ENCODE measurements around the gene SFPQ. TPM values are rescaled to one million over a fixed set of nuclear protein-coding genes. Genes with fewer than 3 reads are reported as not detected.
"Not testable (repeated sequence)": the region's sequence is repeated elsewhere in the genome, so short reads cannot be mapped to it uniquely, and the experiment has no call there.

SFPQ gene, protein sequence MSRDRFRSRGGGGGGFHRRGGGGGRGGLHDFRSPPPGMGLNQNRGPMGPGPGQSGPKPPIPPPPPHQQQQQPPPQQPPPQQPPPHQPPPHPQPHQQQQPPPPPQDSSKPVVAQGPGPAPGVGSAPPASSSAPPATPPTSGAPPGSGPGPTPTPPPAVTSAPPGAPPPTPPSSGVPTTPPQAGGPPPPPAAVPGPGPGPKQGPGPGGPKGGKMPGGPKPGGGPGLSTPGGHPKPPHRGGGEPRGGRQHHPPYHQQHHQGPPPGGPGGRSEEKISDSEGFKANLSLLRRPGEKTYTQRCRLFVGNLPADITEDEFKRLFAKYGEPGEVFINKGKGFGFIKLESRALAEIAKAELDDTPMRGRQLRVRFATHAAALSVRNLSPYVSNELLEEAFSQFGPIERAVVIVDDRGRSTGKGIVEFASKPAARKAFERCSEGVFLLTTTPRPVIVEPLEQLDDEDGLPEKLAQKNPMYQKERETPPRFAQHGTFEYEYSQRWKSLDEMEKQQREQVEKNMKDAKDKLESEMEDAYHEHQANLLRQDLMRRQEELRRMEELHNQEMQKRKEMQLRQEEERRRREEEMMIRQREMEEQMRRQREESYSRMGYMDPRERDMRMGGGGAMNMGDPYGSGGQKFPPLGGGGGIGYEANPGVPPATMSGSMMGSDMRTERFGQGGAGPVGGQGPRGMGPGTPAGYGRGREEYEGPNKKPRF
- polyA plus RNA-seq (2013, experiment 1 of 2; ENCODE audit: insufficient read length), result 242 TPM
- 273 TPM for polyA plus RNA-seq (2013, experiment 2 of 2; ENCODE audit: insufficient read length)

DNA sequence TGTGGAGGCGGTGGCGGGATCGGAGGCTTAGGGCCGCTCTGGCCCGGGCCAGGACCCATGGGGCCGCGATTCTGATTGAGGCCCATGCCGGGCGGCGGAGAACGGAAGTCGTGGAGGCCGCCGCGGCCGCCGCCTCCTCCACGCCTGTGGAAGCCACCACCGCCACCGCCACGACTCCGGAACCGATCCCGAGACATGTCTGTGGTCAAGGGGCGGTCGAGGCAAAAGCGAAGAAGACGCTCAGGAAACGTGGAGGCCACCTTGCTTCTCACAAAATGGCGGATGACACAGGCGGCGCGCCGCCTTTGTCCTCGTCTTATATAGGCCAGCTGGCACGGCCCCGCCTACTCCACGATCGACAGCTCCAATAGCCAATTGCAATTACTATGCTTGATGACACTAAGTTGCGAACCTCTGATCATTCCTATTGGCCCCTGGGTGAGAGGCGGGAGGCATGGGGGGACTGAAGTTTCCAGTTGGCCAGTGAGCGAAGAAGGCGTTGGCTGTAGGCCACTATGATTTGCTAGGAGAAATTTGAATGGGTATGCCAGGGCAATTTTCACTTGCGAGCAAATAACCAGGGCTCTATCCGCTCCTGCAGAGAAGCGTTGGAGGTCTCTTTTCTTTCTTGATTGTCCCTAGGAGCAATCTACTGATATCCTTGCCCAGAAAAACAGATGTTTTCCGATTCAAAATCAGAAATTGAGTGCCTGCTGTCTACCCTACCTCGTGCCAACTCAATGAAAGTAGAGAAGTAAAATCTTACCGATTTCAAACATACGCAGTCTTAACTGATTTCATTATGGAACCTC lies at the start of gene SFPQ:
TSS of gene SFPQ (minus strand) at position 293 of the 812 bp plus-strand sequence. CDS start at position 197, 96 bp downstream.
- peak; percentile 99 for DNase-seq

DNA sequence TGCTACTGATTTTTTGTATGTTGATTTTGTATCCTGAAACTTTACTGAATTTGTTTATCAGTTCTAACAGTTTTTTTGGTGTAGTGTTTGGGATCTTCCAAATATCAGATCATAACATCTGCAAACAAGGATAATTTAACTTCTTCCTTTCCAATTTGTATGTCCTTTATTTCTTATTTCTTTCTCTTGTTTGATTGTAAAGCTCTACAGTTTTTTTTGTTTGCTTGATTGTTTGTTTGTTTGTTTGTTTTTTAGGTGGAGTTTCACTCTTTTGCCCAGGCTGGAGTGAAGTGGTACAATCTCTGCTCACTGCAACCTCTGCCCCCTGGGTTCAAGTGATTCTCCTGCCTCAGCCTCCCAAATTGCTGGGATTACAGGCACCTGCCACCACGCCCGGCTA lies 43.8 kb upstream of the SFPQ start:
- DNase-seq, result not testable (repeated sequence)

DNA sequence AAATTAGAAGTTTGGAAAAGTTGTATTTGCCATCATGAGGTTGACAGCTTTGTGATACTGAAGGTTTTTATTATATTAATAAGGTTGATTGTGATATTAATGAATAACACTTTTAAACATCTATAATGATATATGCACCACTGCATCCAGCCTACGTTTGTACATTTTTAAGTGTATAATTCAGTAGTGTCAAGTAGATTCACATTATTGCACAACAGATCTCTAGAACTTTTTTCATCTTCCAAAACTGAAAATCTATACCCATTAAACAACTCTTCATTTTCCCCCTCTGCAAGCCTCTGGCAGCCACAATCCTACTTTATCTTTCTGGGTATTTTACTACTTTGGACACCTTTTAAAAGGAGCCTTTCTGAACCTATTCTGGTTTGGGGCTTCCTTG lies 38.3 kb upstream of the SFPQ start:
- no peak for DNase-seq

DNA sequence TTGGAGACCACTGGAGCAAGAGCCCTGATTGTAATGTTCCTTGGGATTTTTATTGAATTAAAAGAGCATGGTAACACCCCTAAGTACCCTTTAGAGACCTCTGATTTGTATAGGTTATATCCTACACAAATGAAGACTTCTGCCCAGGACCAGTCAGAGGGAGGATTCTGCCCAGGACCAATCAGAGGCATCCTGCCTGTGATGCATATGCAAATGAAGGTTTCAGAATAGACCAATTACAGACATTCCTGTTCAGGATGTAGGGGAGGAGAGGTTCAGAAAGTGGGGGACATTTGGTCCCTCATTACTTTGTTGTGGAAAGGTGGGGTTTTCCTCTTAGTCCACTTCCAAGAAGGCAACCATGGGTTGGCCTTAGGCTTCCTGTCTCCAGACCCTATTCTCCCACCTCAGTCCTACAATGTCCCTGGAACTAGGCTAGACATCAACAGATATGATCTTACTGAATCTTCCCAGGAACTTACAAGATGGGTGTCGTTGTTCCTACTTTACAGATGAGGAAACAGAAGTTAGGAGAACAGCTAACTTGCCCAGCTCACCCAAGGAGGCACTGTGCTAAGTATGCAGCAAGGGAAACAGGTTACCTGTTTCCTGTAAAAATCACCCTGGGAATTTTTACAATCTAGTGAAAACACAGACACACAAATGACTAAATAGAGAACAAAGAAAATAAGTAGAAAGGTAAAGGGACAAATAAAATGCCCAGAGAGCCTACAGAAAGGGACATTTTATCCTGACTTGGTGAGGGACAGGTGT lies 36.8 kb upstream of the SFPQ start:
- no peak for DNase-seq

DNA sequence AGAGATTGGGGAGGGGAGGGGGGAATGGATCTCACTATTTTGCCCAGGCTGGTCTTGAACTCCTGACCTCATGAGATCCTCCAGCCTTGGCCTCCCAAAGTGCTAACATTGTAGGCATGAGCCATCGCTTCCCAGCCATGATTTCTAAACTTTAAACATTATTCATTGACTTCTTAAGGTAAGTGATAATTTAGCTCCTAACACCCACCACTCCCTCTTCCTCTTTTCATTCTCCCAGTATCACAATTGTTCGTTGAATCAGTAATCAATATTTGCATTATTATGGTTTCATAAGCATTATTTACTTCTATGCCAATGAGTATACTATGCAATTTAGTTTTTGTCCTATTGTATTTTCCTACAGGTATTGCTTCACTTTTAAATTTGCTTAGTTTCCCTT lies 33.6 kb upstream of the SFPQ start:
- DNase-seq, result no peak

DNA sequence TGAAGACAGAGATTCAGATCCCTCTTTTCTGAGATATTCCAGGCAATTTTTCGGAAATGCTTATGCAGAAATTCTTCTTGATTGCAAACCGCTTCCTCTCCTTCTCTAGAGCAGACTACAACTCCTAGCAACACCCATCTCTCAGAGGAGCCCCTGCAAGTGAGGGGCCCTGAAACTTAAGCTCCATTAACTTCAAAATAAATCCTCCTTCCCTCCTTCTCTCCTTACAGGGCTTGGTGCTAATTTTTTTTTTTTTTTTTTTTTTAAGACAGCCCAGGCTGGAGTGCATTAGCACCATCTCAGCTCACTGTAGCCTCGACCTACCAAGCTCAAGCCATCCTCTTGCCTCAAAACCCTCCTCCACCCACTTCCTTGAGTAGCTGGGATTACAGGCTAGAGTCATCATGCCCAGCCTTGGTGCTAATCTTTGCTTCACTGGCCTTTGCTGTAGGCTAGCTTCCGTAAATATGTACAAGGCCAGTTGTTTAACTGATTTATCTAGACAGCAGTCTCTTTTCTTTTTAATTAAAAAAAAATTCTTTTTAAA lies 30.2 kb upstream of the SFPQ start:
- no peak for DNase-seq

DNA sequence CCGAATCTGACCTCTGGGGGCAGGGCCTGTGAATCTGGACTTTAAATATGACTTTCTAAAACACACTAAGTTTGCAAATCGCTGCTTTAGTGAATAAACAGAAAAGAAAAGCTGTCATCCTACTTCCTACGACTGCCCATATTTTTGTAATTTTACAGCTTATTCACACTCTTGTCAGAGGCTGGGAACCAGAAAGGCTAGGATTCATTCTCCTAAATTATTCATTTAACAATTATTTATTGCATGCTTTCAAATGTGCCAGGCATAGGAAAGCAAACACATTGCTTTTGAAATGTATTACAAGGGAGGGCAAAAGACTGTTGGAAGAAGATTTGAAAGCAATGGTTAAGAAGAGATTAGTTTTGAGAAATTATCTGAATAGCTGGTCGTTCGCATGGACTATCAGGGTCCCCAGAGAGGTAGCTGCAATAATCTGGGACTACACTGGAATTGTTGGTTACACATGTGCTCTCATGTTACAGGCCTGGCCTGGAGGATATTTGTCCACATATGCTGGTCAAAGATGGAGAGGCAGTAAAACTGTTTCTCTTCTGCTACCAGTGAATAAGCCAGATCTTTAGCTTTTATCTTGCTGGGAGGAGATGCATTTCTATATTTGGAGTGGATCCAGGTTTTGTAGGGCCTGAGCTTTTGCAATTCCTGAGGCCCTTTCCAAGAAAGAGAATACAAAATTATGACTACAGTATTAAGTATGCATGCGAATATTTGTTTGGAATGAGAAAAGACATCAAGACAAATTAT lies 29.6 kb upstream of the SFPQ start:
- peak; percentile 76 for DNase-seq

DNA sequence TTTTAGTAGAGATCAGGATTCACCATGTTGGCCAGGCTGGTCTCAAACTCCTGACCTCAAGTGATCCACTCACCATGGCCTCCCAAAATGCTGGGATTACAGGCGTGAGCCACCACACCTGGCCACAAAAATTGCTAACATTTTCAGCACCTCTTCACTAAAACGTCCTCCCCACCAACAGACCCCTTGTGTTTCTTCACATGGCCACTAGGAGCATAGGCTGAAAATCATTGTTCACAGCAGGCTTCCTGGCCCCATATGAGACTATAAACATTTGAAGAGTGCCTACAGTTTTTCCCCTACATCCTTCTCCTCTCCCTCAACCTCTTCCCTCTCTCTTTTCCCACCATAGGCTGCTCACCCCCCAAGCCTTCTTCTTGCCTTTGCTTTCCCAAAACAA lies 28.0 kb upstream of the SFPQ start:
- DNase-seq, result no peak

DNA sequence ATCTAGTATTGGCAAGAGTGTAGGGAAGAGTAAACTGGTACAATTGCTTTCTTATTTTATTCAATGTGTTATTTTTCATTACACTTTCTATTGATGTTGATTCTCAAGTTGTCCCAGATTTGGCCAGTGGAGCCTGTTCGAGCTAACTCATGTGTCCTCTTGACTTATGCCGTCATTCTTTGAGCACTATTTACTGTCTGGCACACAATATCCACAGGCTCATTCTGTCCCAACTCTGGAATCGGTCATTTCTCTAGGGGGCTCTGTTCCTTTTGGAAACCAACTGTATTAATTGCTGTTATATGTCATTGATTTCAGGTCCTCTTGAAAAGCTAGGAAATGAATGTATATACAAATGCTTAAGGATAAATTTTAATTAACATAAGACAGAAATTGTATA lies 22.4 kb upstream of the SFPQ start:
- DNase-seq, result no peak

DNA sequence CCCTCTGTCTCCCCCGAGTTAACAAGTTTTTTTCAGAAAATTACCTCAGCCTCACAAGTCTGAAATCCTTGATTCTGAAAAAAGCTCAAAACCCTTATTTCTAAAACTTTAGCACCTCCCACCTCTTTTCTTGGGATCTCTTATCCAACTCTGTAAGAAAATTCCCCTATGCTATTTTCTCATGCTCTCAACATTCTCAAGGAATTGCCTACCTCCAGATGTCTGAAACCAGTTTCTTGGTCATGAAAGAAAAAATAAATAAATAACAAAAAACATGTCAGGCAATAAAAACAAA lies 18.1 kb upstream of the SFPQ start:
- DNase-seq, result no peak

DNA sequence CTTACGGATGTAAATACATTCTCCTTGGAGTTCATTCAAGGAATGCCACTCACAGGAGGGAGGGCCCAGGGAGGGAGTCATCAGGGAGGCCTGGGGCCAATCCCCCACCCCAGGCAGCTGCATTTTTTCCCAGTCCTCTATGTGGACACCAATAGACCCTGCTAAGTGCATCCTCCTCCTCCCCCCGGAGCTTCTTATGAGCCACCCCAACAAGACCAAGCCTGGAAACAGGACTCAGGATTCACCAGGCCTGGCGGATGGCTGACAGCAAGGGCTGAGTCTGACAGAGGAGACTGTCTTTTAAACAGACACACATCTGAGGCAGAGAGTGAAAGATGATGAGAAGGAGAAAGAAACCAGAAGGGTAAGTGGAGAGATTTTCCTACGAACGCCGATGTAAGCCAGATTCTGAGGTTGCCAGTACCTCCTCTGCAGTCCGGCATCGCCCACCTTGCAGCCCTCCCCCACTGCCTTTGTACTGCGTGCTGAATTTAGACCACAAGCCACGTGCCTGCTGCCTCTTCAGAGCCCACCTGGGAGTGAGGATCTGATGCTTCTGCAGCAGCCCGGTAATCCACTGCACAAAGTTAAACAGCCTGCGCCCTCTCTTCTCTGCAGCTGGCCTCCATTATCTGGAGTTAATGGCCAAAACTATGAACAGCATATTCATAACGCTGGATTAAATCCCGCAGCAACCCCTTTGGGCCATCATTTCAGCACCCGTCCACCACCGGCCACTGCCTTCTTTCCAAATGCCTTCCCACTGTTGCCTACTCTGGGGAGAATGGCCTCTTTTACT lies 17.6 kb upstream of the SFPQ start:
- DNase-seq, result no peak

DNA sequence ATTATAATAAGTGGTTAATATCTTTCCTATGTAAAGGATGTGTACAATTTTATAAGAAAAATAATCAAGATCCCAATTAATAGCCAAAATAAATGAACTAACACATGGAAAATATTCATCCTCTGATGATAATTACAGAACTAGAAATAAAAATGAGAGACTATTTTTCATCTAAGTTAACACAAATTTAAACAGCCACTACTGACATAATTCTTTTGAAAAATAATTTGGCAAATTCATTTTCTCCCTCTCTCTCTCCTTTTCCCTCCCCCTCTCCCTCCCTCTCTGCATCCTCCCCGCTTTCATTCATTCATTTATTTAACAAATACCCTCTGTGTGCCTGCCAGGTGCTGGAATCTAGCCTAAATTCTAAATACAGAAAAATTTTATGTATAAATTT lies 10.3 kb upstream of the SFPQ start:
- no peak for DNase-seq

DNA sequence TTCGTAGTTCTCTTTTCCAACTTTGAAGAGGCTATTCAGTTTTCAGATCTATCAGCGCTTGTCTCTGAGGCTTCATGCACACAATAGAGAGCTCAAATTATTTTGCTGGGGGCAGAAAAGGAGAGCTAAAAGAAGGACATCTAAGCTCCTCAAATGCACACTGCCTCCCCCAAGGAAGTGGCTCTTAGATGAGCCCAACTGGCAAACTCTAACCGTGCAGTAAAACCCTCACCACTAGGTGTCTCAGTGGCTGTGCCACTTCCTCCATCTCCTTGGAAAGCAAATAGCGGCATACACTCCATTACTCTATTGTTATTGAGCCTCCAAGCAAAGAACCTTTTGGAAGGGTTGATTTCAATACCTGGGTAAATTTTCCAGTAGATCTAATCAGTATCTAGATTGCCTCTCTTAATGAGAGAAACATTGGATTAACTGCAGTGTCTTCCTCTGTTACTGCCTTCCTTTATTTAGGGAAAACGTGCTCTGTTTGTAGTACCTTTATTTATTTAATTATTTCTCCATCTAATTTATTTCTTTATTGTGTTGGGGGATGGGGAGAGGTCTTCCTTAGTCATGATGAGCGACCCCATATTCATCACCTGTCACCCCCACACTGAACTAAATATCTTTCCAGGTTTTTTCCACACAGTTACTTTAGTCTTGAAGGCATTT lies 9.2 kb upstream of the SFPQ start:
- peak; percentile 79 for DNase-seq

DNA sequence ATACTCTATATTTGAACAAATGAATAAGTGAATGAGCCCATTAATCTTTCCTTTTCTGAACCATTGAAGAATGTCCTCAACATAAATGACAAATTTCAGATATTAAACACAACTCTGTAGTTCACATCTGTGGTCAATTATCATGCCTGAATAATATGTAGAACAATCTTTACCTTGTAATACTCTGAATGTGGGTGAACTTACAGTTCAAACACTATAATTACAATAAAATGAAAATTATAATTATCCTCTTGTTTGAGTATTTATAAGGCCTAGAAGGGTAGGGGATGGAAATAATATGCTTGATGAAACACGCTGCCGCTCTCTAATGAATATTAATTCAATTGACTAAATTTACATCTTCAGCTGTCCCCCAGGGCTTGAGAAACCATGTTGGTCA lies 8.7 kb upstream of the SFPQ start:
- DNase-seq, result no peak

DNA sequence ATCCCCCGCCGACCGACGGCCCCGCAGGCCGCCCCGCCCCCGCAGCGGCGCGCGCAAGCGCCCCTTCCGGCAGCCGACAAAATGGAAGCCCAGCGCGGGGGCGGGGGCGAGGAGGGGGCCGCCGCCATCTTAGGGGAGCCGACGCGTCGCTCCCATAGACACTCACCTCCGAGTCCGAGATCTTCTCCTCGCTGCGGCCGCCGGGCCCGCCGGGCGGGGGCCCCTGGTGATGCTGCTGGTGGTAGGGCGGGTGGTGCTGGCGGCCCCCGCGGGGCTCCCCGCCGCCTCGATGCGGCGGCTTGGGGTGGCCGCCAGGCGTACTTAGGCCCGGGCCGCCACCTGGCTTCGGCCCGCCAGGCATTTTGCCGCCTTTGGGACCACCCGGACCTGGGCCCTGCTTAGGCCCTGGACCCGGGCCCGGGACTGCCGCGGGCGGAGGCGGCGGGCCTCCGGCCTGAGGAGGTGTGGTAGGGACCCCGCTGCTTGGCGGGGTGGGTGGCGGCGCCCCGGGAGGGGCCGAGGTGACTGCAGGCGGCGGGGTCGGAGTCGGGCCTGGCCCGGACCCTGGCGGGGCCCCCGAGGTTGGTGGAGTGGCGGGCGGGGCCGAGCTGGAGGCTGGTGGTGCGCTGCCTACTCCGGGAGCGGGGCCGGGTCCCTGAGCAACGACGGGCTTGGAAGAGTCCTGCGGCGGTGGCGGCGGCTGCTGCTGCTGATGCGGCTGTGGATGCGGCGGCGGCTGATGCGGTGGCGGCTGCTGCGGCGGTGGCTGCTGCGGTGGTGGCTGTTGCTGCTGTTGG lies 691 bp downstream of the SFPQ start:
- DNase-seq, result peak; percentile 83

DNA sequence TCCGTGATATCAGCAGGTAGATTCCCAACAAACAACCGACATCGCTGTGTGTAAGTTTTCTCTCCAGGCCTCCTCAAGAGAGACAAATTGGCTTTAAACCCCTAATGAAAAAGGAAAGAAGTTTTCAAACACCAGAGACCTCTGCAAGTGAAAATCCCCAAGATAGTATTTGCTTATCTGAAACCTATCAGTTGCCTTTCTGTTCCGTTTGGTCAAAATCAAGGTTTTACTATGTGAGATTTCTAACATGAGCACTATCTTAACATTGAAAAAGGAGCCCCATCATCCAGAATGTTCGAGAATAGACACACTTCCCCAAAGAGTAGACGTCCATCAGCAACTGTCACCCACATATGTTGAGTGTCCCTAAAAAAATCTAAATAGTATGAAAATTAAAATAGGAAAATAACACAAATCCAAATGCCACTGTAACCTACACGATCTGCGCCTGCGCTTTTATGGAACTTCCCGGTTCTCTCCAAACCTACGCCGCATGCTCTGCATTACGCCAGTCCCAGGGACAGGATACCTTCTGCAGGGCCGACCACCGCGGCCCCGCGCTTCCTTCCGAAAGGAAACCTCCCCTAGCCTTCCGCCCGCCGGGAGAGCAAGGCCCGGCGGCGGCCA lies 1.4 kb downstream of the SFPQ start:
- DNase-seq, result no peak

DNA sequence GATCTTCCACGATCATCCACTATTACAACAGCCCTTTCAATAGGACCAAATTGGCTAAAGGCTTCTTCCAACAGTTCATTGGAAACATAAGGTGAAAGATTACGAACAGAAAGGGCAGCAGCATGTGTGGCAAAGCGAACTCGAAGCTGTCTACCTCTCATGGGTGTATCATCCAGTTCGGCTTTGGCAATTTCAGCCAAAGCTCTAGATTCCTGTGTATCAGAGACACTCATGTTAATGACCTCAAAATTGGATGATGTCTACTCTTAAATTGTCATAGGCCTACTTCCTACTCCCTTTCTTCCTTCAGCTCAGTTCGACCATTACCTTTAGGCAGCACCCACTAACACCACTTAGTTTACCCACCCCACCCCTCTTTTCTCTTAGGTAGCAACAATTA lies 2.2 kb downstream of the SFPQ start:
- DNase-seq, result no peak

DNA sequence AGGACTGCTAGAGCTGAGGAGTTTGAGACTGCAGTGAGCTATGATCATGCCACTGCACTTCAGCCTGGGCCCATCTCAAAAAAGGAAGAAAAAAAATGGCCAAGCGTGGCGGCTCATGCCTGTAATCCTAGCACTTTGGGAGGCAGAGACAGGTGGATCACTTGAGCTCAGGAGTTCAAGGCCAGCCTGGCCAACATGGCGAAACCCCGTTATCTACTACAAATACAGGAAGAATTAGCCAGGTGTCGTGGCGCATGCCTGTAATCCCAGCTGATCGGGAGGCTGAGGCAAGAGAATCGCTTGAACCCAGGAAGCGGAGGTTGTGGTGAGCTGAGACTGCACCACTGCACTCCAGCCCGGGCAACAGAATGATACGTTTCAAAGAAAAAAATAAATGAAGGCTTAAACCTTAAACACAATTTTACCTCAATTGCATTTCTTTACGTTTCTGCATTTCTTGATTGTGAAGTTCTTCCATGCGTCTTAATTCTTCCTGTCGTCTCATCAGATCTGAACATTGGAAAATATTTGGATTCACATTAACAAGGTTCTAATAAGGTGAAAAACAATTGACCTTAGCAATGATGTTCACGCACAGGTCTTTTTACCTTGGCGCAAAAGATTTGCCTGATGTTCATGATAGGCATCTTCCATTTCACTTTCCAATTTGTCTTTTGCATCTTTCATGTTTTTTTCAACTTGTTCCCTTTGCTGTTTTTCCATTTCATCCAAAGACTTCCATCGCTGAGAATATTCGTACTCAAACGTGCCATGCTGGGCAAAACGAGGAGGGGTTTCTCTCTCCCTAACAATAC lies 4.2 kb downstream of the SFPQ start:
- no peak for DNase-seq

Measured in fibroblast of skin of scalp (primary cell).